Measurements from ENCODE around the gene ITPR1.

The ITPR1 gene

GRCh38 chr3:4797201-4797705 is 304.1 kb downstream of the ITPR1 start:
- DNase-seq = no peak

- no peak for DNase-seq
Observed at GRCh38 chr3:4799266-4800256, 306.4 kb downstream of the ITPR1 start.

- DNase-seq = no peak
Observed at GRCh38 chr3:4800595-4800994, 307.4 kb downstream of the ITPR1 start.

- DNase-seq = no peak
Observed at GRCh38 chr3:4801892-4802291, 308.7 kb downstream of the ITPR1 start.

- DNase-seq = no peak
Observed at GRCh38 chr3:4802903-4803302, 309.8 kb downstream of the ITPR1 start.

GRCh38 chr3:4804161-4805058 is 311.3 kb downstream of the ITPR1 start:
- no peak for DNase-seq

- DNase-seq = no peak
Observed at GRCh38 chr3:4805662-4806061, 312.5 kb downstream of the ITPR1 start.

- no peak for DNase-seq
Observed at GRCh38 chr3:4806535-4807108, 313.5 kb downstream of the ITPR1 start.

DNA sequence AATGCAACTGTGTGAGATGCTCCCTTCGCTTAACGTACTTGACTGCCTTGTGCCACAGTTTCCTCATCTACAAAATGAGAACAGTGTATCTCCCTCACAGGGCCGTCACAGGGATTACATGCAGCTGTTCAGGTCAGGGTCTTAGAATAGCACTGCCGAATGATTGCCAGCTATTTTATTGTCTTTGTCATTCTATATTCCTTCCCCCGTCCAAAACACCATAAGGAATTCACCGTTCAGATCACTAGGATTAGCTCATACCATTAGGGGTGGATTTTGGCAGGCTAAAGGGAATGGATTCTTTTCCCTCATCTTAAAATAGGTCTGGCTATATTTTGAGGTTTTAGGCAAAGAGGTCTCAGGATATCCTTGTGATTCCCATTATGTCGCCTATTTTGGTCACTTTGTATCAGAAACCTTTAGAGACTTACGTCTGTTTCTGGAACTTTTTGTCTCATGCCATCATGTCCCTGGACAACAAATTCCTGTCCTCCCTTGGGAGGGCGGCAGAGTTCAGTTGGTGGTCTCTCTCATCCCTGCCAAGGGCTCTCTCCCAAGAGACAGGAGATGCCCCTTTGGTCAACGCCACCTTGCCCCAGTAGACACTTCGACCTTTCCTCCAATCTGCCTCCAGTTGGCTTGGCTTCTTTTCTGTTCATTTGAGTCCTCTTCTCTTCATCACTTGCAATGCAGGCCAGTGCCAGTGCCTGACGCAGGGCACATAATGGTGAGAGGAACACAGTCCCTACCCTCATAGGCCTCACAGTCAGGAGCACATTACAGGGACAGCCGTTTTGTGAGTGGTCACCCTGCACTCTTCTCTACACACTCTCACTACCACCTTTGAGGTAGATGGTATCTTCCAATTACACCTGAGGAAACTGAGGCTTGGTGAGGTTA is 314.5 kb downstream of the ITPR1 start:
- no peak for DNase-seq

DNA sequence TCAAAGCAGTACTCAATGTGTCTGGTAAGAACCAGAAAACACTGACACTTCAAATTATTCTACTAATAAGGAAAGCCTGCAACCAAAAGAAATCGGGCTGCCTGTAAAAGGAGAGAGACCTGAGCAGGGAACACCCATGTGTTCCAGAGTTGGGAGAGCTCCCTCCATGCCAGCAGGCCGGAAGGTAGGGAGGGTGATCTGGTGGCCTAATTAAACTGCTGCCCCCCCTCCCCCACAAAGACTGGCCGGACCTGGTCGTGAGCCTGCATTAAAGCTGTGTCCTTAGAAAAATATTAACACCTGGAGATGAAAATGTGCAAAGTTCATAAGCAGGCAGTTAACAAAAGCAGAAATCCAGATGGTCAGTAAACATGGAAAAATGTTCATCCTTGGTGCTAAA is 315.5 kb downstream of the ITPR1 start:
- no peak for DNase-seq

GRCh38 chr3:4809922-4810321 is 316.8 kb downstream of the ITPR1 start:
- no peak for DNase-seq

GRCh38 chr3:4812591-4812990 is 319.4 kb downstream of the ITPR1 start:
- no peak for DNase-seq

DNA sequence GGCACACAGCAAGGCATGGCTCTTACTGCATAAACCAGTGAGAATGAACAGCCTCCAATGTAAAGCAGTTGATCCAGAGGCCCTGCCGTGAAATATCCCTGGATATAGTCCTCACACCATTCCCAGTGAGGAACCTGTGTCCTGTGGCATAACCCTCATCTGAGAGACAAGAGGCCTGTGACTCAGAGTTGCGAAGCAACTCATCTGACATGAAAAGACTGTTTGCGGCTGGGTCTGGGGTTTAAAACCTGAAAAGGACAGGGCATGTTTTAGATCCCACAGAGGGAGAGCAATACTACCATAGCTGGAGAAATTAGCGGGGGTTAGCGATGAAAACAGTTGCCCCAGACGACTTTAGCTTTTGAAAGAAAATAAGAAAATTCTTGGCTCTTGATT is 320.8 kb downstream of the ITPR1 start:
- no peak for DNase-seq

DNA sequence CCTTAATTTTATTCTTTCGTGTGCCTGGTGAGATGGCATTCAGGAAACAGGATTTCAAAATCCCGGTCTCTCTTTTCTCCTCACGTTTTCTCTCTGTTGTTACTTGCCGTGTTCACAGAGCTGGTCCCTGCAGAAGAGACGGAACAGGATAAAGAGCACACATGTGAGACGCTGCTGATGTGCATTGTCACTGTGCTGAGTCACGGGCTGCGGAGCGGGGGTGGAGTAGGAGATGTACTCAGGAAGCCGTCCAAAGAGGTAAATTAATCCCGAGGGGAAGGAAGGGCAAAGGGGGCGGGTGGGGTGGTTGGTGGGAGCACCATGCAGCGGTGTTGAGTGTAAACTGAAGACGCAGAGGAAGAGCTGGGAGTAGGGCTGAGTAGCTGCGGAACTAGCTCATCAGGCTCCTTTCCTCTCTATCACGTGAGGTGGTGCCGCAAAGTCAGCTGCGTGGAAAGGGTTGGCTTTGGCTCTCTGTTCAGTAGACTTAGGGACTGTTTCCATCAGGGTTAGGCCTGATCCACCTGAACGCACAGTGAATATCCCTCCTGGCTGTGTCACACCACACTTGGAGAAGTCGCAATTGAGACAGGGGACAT is 321.3 kb downstream of the ITPR1 start:
- DNase-seq = no peak

GRCh38 chr3:4814904-4815574 is 321.9 kb downstream of the ITPR1 start:
- no peak for DNase-seq

- DNase-seq = no peak
Observed at GRCh38 chr3:4816306-4816705, 323.2 kb downstream of the ITPR1 start.

DNA sequence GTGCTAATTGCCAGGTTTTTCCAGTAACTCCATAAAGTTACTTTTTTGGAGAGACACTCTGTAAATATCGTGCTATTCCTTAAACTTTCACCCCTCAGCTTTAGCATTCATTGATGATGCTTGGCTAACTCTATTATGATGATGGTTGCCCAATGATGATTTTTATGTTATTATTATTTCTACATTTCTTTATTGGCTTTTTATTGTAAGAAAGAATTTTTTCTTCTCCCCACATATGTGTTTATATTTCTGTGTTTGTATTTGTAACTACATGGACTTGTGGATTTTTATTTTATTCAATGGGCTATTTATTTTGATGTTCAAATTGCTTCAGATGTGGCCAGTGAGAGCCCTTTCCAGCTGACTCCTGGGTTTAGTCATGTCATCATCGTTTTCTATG is 323.6 kb downstream of the ITPR1 start:
- no peak for DNase-seq

DNA sequence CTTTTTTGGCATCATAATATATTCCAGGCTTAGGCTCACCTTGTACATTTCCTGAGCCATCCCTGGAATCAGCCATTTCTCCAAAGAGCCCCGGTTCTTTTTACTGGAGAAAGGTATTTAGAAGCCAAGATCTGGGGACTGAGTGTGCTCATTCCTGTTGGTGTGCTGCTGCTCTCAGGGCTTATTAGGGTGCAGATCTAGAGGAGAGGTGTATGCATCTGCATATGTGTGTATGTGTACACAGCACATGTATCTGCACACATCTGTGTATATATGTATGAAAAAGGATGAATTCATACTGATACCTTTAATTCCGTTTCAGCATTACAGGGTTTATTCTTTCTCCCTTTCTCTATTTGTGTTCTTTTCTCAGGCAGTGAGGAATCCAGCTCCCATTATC is 324.0 kb downstream of the ITPR1 start:
- DNase-seq = no peak

- no peak for DNase-seq
Observed at GRCh38 chr3:4818164-4818563, 325.0 kb downstream of the ITPR1 start.

DNA sequence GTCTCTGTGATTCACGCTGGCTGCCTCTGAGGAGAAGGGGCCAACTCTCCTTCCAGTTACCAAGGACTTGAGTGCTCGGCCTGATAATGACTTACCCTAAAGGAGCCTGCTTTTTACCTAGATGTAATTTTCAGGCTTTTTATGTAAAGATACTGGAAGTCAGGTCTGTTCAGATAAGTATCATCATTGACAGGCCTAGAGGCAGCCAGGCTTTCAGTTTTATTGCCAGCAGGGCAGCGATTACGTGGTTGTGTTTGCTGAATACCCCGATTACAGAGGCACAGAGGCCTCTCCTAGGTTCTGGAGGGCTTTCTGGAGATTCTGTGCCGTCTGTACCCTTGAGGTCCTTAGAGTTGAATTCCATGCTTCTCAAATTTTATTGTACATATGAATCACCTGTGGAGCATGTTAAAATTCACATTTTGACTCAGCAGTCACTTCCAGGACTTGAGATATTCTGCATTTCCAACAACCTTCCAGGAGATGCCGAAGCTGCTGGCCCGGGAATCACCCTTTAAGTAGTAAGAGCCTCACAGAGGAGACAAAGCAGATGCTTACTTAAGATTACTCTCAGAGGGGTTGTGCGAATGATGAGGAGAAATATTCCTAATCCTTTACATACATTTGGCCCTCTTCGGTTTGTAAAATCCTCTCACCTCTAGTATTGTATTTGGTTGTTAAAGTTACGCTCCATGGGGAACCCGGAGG is 326.0 kb downstream of the ITPR1 start:
- DNase-seq = no peak

Measured in NCI-H1105 (cell line).